Vagina (tissue), 2 donors: ENCODE results near the gene NCOA5.

Experiments used
- CTCF ChIP-seq, 3 experiments: fragments of 450-650 bp in 2 of 3; fragments of 200-600 bp in 1 of 3; sonication (generic) in 1 of 3; IDR thresholded peaks; one replicate each; pipeline ENCODE4 v1.5.1; 2017 to 2019; ENCODE audit warnings: antibody characterized with exemption in 3 of 3, mild to moderate bottlenecking in 2 of 3, moderate library complexity in 2 of 3
- POLR2AphosphoS5 ChIP-seq, 2 donors: sonication (generic); formaldehyde crosslinking; IDR thresholded peaks; one replicate each; pipeline ENCODE4 v1.9.0; 2017; ENCODE audit warnings: antibody characterized with exemption in 2 of 2, mild to moderate bottlenecking in 2 of 2, low read depth in 1 of 2; ENCODE audit not compliant: insufficient read depth in 1 of 2

DNA sequence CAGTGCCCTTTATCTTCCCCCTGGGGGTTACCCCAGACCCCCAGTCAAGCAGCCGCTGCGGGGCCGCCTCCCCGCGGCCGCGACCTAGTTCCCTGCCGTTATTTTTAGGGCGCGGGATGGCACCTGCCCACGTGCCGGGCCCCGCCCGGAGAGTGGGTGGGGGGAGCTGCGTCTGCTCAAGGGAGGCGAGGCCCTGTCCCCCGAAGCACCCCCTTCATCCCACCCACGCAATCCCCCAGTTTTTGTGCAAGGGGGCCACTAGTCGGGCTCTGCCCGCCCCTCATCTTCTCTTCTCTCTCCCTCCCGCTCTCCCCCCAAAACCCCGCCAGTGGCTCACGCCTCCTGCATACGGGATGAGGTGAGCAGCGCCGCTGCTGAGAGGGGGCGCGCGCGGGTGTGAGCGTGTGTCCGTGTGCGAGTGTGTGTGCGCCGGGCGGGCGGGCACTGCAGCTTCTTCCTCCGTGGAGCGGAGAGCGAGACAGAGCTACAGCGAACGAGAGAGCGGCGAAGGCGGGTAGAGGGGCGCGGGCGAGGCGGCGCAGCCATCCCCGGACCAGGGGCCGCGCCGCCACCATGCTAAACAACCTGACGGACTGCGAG lies 60.9 kb downstream of the NCOA5 start, which contains the start of gene SLC12A5:
- TF ChIP-seq CTCF (IDR thresholded peaks at IDR 0.05) (no peak), POLR2AphosphoS5 (IDR thresholded peaks at IDR 0.05; ENCODE audit: insufficient read depth in 1 of 2, low read depth in 1 of 2) (no peak)
